ENCODE measurements around the gene MMAB. TPM values are rescaled to one million over a fixed set of nuclear protein-coding genes. Genes with fewer than 3 reads are reported as not detected.

MMAB gene
- total RNA-seq, 1 donor from 2014 or later = 24.7 TPM

DNA sequence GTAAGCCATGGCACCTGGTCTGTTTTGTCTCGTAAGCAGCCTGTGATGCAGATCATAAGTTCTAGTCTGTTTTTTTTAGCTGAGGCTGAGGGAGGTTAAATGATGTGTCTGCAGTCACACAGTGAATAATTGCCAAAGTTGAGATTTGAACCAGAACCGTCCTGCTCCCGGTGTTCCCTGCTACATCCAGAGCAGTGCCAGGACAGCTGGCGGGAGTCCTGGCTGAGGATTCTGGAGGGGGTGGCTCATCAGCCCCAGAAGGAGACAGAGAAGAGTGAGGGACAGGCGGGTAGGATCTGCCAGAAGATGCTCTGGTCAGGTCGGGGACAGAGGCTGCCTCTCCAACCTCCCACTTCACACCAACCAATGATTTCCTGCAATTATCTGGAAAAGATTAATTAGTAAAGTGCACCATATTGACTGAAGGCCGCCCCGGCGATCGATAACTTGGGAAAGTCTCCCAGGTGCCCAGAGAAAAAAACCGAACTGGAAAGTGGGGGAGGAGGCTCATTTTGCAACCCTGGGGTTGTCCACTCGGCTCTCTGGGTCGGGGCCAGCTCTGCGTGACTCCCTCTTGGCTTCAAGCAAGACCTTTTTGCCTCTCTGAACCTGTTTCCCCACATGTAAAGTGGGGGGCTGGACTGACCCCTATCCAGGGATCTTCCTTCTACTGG lies 42.4 kb upstream of the MMAB start:
- H3K4me3 ChIP-seq = no peak overlapping the region
- no peaks in the 10 kb centered on the region for H3K9me3 Mint-ChIP-seq
- H3K9ac ChIP-seq = no peak overlapping the region
- no peak overlapping the region for H2AFZ ChIP-seq (replicated peaks)
- H4K20me1 ChIP-seq (ENCODE audit: low read depth) = no peaks in the 10 kb centered on the region
- H3K27me3 ChIP-seq = no peaks in the 10 kb centered on the region
- DNase-seq (ENCODE audit: low spot score) = no peak
- H3K4me3 Mint-ChIP-seq = no peak overlapping the region
- peaks cover 36% of the 10 kb centered on the region for H3K4me1 ChIP-seq
- peaks cover 19% of the 10 kb centered on the region for H3K4me1 Mint-ChIP-seq
- no peak overlapping the region for H3K27ac ChIP-seq
- H3K4me2 ChIP-seq = no peak overlapping the region
- TF ChIP-seq, protein P1, sequence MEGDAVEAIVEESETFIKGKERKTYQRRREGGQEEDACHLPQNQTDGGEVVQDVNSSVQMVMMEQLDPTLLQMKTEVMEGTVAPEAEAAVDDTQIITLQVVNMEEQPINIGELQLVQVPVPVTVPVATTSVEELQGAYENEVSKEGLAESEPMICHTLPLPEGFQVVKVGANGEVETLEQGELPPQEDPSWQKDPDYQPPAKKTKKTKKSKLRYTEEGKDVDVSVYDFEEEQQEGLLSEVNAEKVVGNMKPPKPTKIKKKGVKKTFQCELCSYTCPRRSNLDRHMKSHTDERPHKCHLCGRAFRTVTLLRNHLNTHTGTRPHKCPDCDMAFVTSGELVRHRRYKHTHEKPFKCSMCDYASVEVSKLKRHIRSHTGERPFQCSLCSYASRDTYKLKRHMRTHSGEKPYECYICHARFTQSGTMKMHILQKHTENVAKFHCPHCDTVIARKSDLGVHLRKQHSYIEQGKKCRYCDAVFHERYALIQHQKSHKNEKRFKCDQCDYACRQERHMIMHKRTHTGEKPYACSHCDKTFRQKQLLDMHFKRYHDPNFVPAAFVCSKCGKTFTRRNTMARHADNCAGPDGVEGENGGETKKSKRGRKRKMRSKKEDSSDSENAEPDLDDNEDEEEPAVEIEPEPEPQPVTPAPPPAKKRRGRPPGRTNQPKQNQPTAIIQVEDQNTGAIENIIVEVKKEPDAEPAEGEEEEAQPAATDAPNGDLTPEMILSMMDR (IDR thresholded peaks at IDR 0.05) = no peak
- no peak for TF ChIP-seq EZH2 (IDR thresholded peaks at IDR 0.05)
- no peak for TF ChIP-seq EZH2phosphoT487 (IDR thresholded peaks at IDR 0.05)
- no peaks in the 10 kb centered on the region for H3K9me3 ChIP-seq (ENCODE audit: low read depth)
- no peaks in the 10 kb centered on the region for H3K36me3 ChIP-seq
- H3K36me3 Mint-ChIP-seq = no peaks in the 10 kb centered on the region
- H3K27me3 Mint-ChIP-seq (ENCODE audit: insufficient read depth, low read depth) = peaks cover 15% of the 10 kb centered on the region
- H3F3A ChIP-seq (ENCODE audit: low read depth) = peaks cover 9% of the 10 kb centered on the region
- no peaks in the 10 kb centered on the region for H3K79me2 ChIP-seq (ENCODE audit: low read depth)
- H3K27ac Mint-ChIP-seq = no peak overlapping the region

DNA sequence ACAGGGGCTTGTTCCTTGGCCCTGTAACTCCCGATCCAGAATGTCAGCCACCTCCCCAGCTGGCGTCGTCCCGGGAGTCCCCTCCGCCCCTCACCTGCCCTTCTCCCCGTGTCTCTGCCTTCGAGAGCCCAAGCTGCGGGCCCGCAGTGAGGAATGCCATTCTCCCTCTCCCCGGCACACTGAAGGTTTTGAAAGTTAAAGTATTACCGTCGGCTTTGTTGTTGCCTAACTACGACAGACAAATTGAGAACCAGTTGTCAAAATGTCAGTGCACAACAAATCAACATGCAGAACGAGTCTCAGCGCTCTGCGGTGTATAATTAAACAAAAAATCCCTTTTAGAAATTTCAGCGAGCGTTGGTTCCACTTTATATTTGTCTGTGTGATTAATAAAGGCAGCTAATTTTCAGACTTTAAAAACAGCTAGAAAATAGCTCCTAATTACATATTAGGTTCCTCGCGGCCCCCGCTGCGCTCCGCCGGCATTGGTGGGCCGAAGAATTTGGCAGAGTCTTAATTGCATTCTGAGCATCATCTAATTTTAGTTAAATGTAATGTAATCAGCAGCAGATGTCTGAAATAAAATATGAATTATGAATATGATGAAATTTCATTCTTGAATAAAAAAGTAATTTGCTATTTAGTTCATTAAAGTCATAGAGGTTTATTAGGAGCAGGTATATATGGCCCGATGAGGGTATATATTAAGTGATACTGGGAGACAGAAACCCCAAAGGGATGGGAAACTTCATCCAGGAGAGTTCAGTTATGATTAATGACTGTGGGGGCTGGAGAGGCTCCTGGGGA lies 40.5 kb upstream of the MMAB start:
- Histone ChIP-seq H3K79me2 (ENCODE audit: low read depth) (no peaks in the 10 kb centered on the region), H3K27me3 (no peaks in the 10 kb centered on the region), H3F3A (ENCODE audit: low read depth) (peaks cover 9% of the 10 kb centered on the region), H2AFZ (replicated peaks) (peak overlapping the region; percentile 28), H3K4me1 (peaks cover 36% of the 10 kb centered on the region), H3K4me3 (no peak overlapping the region), H3K9ac (no peak overlapping the region), H4K20me1 (ENCODE audit: low read depth) (no peaks in the 10 kb centered on the region), H3K36me3 (no peaks in the 10 kb centered on the region), H3K9me3 (ENCODE audit: low read depth) (no peaks in the 10 kb centered on the region), H3K27ac (no peak overlapping the region), H3K4me2 (peak overlapping the region; percentile 19)
- no peak overlapping the region for H3K27ac Mint-ChIP-seq
- no peak for TF ChIP-seq EZH2phosphoT487 (IDR thresholded peaks at IDR 0.05)
- TF ChIP-seq EZH2 (IDR thresholded peaks at IDR 0.05) = no peak
- H3K9me3 Mint-ChIP-seq = no peaks in the 10 kb centered on the region
- H3K4me1 Mint-ChIP-seq = peaks cover 17% of the 10 kb centered on the region
- DNase-seq (ENCODE audit: low spot score) = peak; percentile 60
- peaks cover 15% of the 10 kb centered on the region for H3K27me3 Mint-ChIP-seq (ENCODE audit: insufficient read depth, low read depth)
- H3K36me3 Mint-ChIP-seq = no peaks in the 10 kb centered on the region
- no peak overlapping the region for H3K4me3 Mint-ChIP-seq

DNA sequence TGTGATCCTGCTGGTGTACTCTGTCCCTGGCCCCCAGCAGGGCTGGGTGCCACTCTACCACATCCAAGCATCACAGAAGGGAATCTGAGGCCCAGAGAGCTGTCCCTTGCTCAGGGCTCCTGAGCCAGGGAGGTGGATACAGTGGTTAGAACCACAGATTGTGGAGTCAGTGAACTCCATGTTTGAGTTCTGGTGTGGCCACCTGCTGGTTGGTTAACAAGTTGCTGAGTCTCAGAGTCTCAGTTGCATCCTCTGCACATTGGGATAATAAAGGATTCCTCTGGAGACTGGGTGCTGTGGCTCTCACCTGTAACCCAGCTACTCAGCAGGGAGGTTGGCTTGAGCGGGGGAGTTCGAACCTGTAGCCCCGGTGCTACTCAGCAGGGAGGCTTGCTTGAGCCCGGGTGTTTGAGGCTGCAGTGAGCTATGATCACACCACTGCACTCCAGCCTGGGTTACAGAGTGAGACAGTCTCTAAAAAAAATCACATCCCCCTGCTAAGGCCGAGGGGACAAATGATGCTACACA lies 39.7 kb upstream of the MMAB start:
- no peaks in the 10 kb centered on the region for H3K9me3 ChIP-seq (ENCODE audit: low read depth)
- H2AFZ ChIP-seq (replicated peaks) = no peak overlapping the region
- H3K27ac ChIP-seq = no peak overlapping the region
- Mint-ChIP-seq H3K4me1 (peaks cover 15% of the 10 kb centered on the region), H3K9me3 (no peaks in the 10 kb centered on the region), H3K36me3 (no peaks in the 10 kb centered on the region), H3K27ac (no peak overlapping the region), H3K4me3 (no peak overlapping the region), H3K27me3 (ENCODE audit: insufficient read depth, low read depth) (peaks cover 18% of the 10 kb centered on the region)
- H3K4me1 ChIP-seq = peaks cover 38% of the 10 kb centered on the region
- no peaks in the 10 kb centered on the region for H4K20me1 ChIP-seq (ENCODE audit: low read depth)
- H3F3A ChIP-seq (ENCODE audit: low read depth) = peaks cover 15% of the 10 kb centered on the region
- H3K4me2 ChIP-seq = peak overlapping the region; percentile 19
- no peaks in the 10 kb centered on the region for H3K36me3 ChIP-seq
- no peak for DNase-seq (ENCODE audit: low spot score)
- no peaks in the 10 kb centered on the region for H3K27me3 ChIP-seq
- no peak overlapping the region for H3K9ac ChIP-seq
- TF ChIP-seq, protein P1 (IDR thresholded peaks at IDR 0.05) = peak; percentile 40
- TF ChIP-seq EZH2 (IDR thresholded peaks at IDR 0.05) = no peak
- no peak for TF ChIP-seq EZH2phosphoT487 (IDR thresholded peaks at IDR 0.05)
- H3K4me3 ChIP-seq = no peak overlapping the region
- H3K79me2 ChIP-seq (ENCODE audit: low read depth) = no peaks in the 10 kb centered on the region
